HAP-1 (cell line): Measurements from ENCODE around the gene OR10V1.

ENCODE experiments used
- DNase-seq, 2 experiments: peaks; one replicate each; pipeline ENCODE4 v3.0.0-alpha.2; 2016 to 2020; ENCODE audit warnings: low spot score in 2 of 2
- H3K27me3 ChIP-seq: fragments of 250-450 bp; sonication (Bioruptor Pico); 2 replicates; pipeline ENCODE4 v1.5.1; 2020; ENCODE audit warnings: low read depth, mild to moderate bottlenecking, moderate library complexity
- H3K36me3 ChIP-seq: fragments of 250-450 bp; sonication (Bioruptor Pico); replicated peaks from 2 replicates; pipeline ENCODE4 v1.5.1; 2020; ENCODE audit warnings: mild to moderate bottlenecking
- H3K4me1 ChIP-seq: fragments of 250-450 bp; sonication (Bioruptor Pico); 2 replicates; pipeline ENCODE4 v1.5.1; 2020; ENCODE audit warnings: mild to moderate bottlenecking
- H3K4me3 ChIP-seq: fragments of 250-450 bp; sonication (Bioruptor Pico); 2 replicates; pipeline ENCODE4 v1.5.1; 2020; ENCODE audit warnings: mild to moderate bottlenecking, moderate library complexity
- H3K9me3 ChIP-seq: fragments of 250-450 bp; sonication (Bioruptor Pico); 2 replicates; pipeline ENCODE4 v1.5.1; 2020; ENCODE audit warnings: mild to moderate bottlenecking, moderate library complexity
- in situ Hi-C: fragments of 300-500 bp; cut with MboI; formaldehyde crosslinking; loops from 3 replicates; pipeline ENCODE4 v1.14.3; 2020; ENCODE audit warnings: low sequenced_read_pairs, inconsistent platforms, mixed read lengths

Gene OR10V1

GRCh38 chr11:59669611-59670009 is 44.0 kb downstream of the OR10V1 start:
- no peaks in the 10 kb centered on the region for H3K27me3 ChIP-seq
- H3K9me3 ChIP-seq, result no peaks in the 10 kb centered on the region
- in situ Hi-C loops, result loop anchor here (10.0 kb wide), 1 partner anchor 105 kb away; no protein-coding TSS in a partner anchor
- H3K4me1 ChIP-seq, result peaks cover 7% of the 10 kb centered on the region
- H3K4me3 ChIP-seq, result peak overlapping the region; percentile 81
- peaks cover 25% of the 10 kb centered on the region for H3K36me3 ChIP-seq
- peak in 1 of 2 experiments; percentile 41 for DNase-seq

- H3K36me3 ChIP-seq, result peaks cover 30% of the 10 kb centered on the region
These were observed 44.6 kb downstream of the OR10V1 start, which contains the start of gene PATL1 for GRCh38 chr11:59668950-59669610. Gene PATL1 (minus strand): TSS chr11:59669037. CDS start chr11:59668895, 142 bp downstream.

GRCh38 chr11:59668188-59668949 is 45.3 kb downstream of the OR10V1 start:
- H3K36me3 ChIP-seq, result peaks cover 37% of the 10 kb centered on the region
- H3K4me3 ChIP-seq, result peak overlapping the region; percentile 81
- in situ Hi-C loops, result loop anchor here (10.0 kb wide), 1 partner anchor 104 kb away; no protein-coding TSS in a partner anchor
- no peaks in the 10 kb centered on the region for H3K9me3 ChIP-seq
- DNase-seq, result peak; percentile 62 to 80
- no peaks in the 10 kb centered on the region for H3K27me3 ChIP-seq
- peaks cover 7% of the 10 kb centered on the region for H3K4me1 ChIP-seq

More at GRCh38 chr11:59668950-59669610, 44.6 kb downstream of the OR10V1 start, which contains the start of gene PATL1:
- peak within 1 kb of the TSS; percentile 81 for H3K4me3 ChIP-seq
- H3K27me3 ChIP-seq, result no peaks in the 10 kb centered on the region
- peak; percentile 97 to 99 for DNase-seq
- H3K4me1 ChIP-seq, result peaks cover 7% of the 10 kb centered on the region
- H3K9me3 ChIP-seq, result no peaks in the 10 kb centered on the region
- in situ Hi-C loops, result loop anchor here (10.0 kb wide), 1 partner anchor 104 kb away; no protein-coding TSS in a partner anchor

GRCh38 chr11:59667812-59668187 is 45.8 kb downstream of the OR10V1 start:
- no peaks in the 10 kb centered on the region for H3K27me3 ChIP-seq
- H3K4me3 ChIP-seq, result peak overlapping the region; percentile 81
- H3K4me1 ChIP-seq, result peaks cover 7% of the 10 kb centered on the region
- H3K36me3 ChIP-seq, result peaks cover 43% of the 10 kb centered on the region
- DNase-seq, result no peak
- no peaks in the 10 kb centered on the region for H3K9me3 ChIP-seq
- in situ Hi-C loops, result loop anchor here (10.0 kb wide), 1 partner anchor 103 kb away; no protein-coding TSS in a partner anchor

- Histone ChIP-seq H3K36me3 (peaks cover 51% of the 10 kb centered on the region), H3K4me3 (no peak overlapping the region), H3K4me1 (peaks cover 7% of the 10 kb centered on the region), H3K9me3 (no peaks in the 10 kb centered on the region), H3K27me3 (no peaks in the 10 kb centered on the region)
- DNase-seq, result no peak
- in situ Hi-C loops, result loop anchor here (10.0 kb wide), 1 partner anchor 102 kb away; no protein-coding TSS in a partner anchor
These were observed 46.7 kb downstream of the OR10V1 start for GRCh38 chr11:59666969-59667368.
